GM13976 (cell line): Measurements from ENCODE around the gene GPSM1.

ENCODE experiments used
- DNase-seq: peaks from one replicate; pipeline ENCODE4 v3.0.0; 2012; ENCODE audit warnings: low spot score
- in situ Hi-C: fragments of 300-500 bp; cut with MboI; formaldehyde crosslinking; loops from one replicate; pipeline ENCODE4 v1.12.0; 2022; ENCODE audit warnings: low sequenced_read_pairs, mixed read lengths, inconsistent platforms; ENCODE audit not compliant: unreplicated experiment
- TF ChIP-seq, protein P1 (sequence below): IDR thresholded peaks from 2 replicates; pipeline ENCODE4 v1.5.1; 2012; ENCODE audit warnings: borderline replicate concordance, mild to moderate bottlenecking; ENCODE audit not compliant: insufficient read depth; ENCODE audit errors: extremely low read depth, missing control alignments, control extremely low read depth

The GPSM1 gene

DNA sequence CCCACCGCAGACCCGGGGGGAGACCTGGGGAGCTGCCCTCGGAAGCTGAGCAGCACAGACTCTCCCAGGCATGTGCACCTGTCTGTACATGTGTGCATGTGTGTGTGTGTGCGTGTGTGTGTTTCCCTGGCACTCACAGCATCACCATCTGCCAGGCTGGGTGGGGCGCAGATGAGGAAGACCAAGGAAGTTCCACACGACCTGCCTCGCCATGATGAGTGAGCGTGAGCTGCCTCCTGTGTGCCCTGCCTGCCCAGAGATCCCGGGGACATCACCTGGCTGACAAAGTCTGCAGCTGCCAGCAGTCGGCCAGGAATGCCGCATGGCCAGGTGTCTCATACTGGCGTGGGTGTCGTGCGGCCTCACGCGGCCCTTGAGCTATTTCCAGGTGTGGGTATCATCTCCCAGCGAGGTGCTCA, 4.0 kb upstream of the GPSM1 start:
- no peak for DNase-seq
- in situ Hi-C loops, result no loop called here
- TF ChIP-seq, protein P1, sequence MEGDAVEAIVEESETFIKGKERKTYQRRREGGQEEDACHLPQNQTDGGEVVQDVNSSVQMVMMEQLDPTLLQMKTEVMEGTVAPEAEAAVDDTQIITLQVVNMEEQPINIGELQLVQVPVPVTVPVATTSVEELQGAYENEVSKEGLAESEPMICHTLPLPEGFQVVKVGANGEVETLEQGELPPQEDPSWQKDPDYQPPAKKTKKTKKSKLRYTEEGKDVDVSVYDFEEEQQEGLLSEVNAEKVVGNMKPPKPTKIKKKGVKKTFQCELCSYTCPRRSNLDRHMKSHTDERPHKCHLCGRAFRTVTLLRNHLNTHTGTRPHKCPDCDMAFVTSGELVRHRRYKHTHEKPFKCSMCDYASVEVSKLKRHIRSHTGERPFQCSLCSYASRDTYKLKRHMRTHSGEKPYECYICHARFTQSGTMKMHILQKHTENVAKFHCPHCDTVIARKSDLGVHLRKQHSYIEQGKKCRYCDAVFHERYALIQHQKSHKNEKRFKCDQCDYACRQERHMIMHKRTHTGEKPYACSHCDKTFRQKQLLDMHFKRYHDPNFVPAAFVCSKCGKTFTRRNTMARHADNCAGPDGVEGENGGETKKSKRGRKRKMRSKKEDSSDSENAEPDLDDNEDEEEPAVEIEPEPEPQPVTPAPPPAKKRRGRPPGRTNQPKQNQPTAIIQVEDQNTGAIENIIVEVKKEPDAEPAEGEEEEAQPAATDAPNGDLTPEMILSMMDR, result no peak

DNA sequence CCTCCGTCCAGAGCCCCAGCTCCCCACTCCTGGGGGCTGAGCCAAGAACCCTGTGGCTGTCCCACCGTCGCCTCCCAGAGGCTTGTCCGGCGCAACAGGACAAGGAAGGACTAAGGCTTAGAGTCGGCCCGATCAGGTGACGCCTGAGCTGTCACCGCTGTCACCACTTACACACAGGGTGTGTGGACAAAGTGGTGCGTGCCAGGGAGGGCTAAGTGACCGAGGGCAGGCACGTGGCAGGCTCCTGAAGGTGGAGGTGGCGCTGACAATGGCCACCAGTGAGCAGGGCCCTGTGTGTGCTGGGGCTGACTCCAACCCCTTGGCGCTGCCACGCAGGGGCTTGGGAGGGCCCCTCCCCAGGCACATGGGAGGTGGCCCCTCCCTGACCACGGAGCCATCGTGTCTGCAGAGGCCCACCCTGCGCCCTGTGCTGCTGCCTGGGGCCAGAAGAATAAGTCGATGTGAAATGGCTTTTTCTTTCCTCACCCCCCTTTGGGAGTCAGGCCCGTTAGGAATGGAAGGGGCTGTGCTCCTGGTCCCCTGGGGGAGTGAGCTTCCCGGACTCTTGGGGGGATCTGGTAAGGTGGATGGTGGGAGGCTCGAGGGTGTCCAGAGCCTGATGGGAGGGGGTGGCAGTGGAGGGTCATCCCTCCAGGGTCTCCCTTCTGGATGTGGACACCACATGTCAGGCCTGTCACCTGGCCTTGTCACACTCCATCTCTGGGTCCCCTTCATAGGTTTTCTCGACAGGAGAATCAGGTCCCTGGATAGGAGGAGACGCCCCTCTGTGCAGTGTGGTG, 2.6 kb upstream of the GPSM1 start:
- TF ChIP-seq, protein P1, result no peak
- DNase-seq, result no peak
- in situ Hi-C loops, result no loop called here

DNA sequence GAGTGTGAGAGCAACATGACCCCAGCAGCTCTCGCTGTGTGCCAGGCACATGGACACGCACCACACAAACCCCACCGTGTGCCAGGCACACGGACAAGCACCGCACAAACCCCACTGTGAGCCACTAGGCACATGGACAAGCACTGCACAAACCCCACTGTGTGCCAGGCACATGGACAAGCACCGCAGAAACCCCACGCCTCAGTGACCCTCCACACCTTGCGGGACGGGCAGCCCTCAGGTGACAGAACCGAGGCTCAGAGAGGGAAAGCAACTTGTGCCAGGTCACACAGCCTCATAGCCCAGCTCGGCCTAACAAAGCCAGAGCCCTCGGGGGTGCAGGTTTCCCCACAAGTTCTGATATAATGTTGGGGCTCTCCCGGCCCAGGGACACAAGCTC, 2.0 kb upstream of the GPSM1 start:
- TF ChIP-seq, protein P1, result no peak
- DNase-seq, result no peak
- in situ Hi-C loops, result no loop called here

DNA sequence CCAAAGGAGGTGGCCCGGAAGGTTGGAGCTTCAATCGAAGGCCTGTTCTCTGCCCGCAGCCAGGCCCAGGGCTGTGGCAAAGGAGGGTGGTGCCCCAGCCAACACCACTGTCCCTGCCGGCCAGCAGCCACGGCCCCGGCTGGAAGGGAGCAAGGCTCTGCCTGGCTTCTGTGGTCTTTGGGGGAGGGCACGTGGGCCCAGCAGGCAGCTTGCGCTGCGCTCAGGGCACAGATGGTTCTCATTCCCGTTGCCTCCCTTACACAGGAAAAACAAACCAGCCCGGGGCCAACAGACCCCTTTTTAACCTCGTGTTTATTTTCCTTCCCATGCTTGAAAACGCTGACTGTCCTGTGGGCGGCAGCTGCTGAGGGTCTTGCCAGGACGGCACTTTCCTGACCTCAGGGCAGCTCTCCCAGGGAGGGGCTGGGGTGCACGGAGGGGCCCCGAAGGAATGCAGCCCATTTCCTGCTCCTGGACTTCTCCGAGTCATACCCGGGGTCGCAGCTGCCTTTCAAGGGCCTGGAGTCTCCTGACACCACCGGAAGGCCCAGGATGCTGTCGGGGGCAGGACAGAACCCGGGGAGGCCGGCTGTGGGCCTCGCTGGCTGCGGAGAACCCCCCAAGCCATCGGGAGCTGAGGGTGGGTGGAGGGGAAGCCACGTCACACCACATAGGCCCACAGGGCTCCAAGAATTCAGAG, 1.1 kb upstream of the GPSM1 start:
- in situ Hi-C loops, result no loop called here
- DNase-seq, result no peak
- TF ChIP-seq, protein P1, result no peak

DNA sequence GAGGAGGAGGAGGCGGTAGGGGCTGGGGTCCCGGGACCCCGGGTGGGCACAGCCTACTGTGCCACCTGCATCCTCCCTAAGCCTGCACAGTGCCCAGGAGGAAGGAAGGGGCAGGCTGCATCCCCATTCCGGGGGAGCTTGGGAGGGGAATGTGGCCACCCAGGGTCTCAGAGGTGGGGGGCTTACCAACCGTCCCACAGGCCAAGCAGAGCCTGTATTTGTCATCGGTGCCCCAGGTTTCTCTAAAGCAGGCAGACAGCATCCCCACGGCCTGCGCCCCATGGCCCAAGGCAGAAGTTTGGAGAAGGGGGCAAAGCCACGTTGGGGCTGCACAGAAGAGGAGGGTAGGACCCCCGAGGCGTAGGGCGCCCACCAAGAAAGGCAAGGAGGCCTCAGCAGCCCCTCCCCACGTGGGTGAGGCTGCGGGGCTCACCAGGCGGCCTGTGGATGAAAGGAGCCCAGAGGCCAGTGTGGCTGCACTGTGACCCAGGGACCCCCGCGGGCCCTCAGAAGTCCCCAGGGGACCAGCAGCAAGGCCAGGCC, 507 bp upstream of the GPSM1 start:
- in situ Hi-C loops, result no loop called here
- no peak for DNase-seq

DNA sequence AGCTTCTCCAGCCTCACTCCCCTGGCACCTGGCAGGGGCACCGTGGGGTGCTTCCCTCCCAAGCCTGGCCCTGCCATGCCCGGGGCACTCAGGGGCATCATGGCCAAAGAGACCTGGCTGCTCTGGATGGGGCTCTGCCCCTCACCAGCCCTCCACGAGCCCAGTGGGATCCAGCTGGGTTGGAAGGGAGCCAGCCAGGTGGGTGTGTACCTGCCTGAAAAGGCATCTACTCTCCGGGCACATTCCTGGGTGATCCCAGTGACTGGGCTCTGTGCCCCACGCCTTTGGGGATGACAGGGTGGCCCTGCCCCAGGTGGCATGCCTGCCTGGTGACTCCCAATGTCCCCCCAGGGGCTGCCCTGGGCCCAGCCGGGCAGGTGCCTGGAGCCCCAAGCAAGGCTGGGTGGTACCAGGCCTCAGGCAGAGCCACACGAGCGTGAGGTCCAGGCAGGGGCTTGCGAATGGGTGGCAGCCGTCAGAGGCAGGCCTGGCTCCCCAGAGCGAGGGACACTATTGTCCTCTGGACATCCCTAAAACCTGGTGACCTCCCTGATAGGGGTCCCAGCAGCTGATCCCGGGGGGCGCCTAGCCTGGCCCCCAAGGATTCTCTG, 777 bp downstream of the GPSM1 start:
- in situ Hi-C loops, result no loop called here
- DNase-seq, result no peak

More for the DNA sequence above, 507 bp upstream of the GPSM1 start:
- TF ChIP-seq, protein P1, result no peak

More for the DNA sequence above, 777 bp downstream of the GPSM1 start:
- TF ChIP-seq, protein P1, result no peak
